ENCODE data around the gene CDH11.

Gene CDH11

DNA sequence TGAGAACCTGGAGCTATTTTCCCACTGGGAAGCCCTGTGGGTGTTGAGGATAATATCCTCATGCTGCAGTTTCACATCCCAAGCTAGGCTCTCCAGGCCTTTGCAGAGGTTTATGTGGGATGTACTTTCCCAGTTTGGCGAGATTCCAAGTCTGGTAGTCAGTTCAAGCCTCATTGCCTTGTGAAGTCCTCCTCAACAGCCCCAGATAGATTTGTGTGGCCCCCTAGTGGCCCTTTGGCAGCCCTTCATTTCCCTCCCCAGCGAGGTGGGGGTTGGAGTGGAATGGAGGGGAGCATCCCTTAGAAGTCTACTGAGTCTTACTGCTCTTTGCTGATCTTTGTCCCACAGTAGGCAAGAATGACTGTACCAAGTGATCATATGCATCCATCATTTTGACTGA is 137.9 kb downstream of the CDH11 start:
- H3K27ac ChIP-seq (ENCODE audit: low read length), result no peak overlapping the region
- H3K79me2 ChIP-seq (ENCODE audit: low read length), result no peaks in the 10 kb centered on the region
- no peak overlapping the region for H3K4me3 ChIP-seq (ENCODE audit: low read length)
- no peaks in the 10 kb centered on the region for H3K4me1 ChIP-seq (ENCODE audit: low read length)
- H3K9ac ChIP-seq (ENCODE audit: low read length), result no peak overlapping the region
- TF ChIP-seq, protein P1, sequence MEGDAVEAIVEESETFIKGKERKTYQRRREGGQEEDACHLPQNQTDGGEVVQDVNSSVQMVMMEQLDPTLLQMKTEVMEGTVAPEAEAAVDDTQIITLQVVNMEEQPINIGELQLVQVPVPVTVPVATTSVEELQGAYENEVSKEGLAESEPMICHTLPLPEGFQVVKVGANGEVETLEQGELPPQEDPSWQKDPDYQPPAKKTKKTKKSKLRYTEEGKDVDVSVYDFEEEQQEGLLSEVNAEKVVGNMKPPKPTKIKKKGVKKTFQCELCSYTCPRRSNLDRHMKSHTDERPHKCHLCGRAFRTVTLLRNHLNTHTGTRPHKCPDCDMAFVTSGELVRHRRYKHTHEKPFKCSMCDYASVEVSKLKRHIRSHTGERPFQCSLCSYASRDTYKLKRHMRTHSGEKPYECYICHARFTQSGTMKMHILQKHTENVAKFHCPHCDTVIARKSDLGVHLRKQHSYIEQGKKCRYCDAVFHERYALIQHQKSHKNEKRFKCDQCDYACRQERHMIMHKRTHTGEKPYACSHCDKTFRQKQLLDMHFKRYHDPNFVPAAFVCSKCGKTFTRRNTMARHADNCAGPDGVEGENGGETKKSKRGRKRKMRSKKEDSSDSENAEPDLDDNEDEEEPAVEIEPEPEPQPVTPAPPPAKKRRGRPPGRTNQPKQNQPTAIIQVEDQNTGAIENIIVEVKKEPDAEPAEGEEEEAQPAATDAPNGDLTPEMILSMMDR (IDR thresholded peaks at IDR 0.05; ENCODE audit: low read depth, low read length), result peak; percentile 47
- no peak for TF ChIP-seq EZH2phosphoT487 (IDR thresholded peaks at IDR 0.05; ENCODE audit: low read depth)
- no peaks in the 10 kb centered on the region for H3K27me3 ChIP-seq (ENCODE audit: low read depth, low read length)
- H3K36me3 ChIP-seq (replicated peaks; ENCODE audit: low read depth, low read length), result no peaks in the 10 kb centered on the region
- H2AFZ ChIP-seq (ENCODE audit: low read depth, low read length), result no peak overlapping the region
- H3K9me3 ChIP-seq (ENCODE audit: insufficient read depth, low read length), result no peaks in the 10 kb centered on the region
- H4K20me1 ChIP-seq (ENCODE audit: insufficient read depth, low read length), result no peaks in the 10 kb centered on the region
- no peak overlapping the region for H3K4me2 ChIP-seq (ENCODE audit: low read length)

DNA sequence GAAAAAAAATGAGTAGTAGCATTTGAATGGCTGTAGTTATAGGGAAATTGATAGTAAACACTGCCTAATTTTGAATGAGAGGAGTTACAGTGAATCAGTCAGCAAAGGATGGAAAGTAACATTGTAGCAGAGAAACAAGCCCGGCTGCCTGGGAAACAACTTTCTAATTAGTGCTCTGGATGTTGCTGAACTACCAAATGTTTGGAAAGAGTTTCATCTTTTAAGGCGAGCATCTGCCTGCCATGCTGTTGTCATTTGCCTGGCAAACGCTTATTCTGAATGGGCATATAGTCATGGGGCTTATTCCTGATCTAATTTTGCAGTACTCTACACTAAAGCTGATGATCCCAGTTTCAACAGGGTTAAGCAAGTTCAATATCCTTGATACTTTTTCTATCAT is 138.6 kb downstream of the CDH11 start:
- Histone ChIP-seq H3K27me3 (ENCODE audit: low read depth, low read length) (no peaks in the 10 kb centered on the region), H3K9me3 (ENCODE audit: insufficient read depth, low read length) (no peaks in the 10 kb centered on the region), H3K27ac (ENCODE audit: low read length) (no peak overlapping the region), H2AFZ (ENCODE audit: low read depth, low read length) (no peak overlapping the region), H3K36me3 (replicated peaks; ENCODE audit: low read depth, low read length) (no peaks in the 10 kb centered on the region), H3K4me3 (ENCODE audit: low read length) (no peak overlapping the region), H3K4me2 (ENCODE audit: low read length) (no peak overlapping the region), H3K79me2 (ENCODE audit: low read length) (no peaks in the 10 kb centered on the region), H3K9ac (ENCODE audit: low read length) (no peak overlapping the region), H4K20me1 (ENCODE audit: insufficient read depth, low read length) (no peaks in the 10 kb centered on the region), H3K4me1 (ENCODE audit: low read length) (no peaks in the 10 kb centered on the region)
- no peak for TF ChIP-seq EZH2phosphoT487 (IDR thresholded peaks at IDR 0.05; ENCODE audit: low read depth)
- TF ChIP-seq, protein P1 (IDR thresholded peaks at IDR 0.05; ENCODE audit: low read depth, low read length), result no peak

DNA sequence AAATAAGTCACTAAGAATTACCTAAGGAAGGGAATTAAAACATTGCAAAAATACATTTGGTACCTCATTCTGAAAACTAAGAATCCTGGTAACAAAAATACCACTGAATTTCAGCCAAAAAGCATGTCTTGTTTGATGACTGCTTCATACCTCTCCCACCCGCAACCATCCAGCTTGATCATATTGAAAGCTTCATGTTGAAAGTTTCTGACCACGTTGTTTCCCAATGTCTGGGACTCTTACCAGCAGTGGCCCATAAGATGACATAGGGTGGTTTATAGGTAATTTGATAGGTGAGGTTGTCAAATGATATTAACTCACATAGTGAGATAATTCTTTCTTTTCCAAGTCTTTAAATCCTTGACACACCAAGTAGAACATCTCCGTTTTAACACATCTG is 139.3 kb downstream of the CDH11 start:
- no peak overlapping the region for H3K4me3 ChIP-seq (ENCODE audit: low read length)
- H3K9me3 ChIP-seq (ENCODE audit: insufficient read depth, low read length), result no peaks in the 10 kb centered on the region
- TF ChIP-seq, protein P1 (IDR thresholded peaks at IDR 0.05; ENCODE audit: low read depth, low read length), result no peak
- TF ChIP-seq EZH2phosphoT487 (IDR thresholded peaks at IDR 0.05; ENCODE audit: low read depth), result no peak
- no peak overlapping the region for H3K9ac ChIP-seq (ENCODE audit: low read length)
- no peaks in the 10 kb centered on the region for H3K4me1 ChIP-seq (ENCODE audit: low read length)
- H3K27me3 ChIP-seq (ENCODE audit: low read depth, low read length), result no peaks in the 10 kb centered on the region
- no peaks in the 10 kb centered on the region for H3K79me2 ChIP-seq (ENCODE audit: low read length)
- no peaks in the 10 kb centered on the region for H4K20me1 ChIP-seq (ENCODE audit: insufficient read depth, low read length)
- H3K4me2 ChIP-seq (ENCODE audit: low read length), result no peak overlapping the region
- no peak overlapping the region for H2AFZ ChIP-seq (ENCODE audit: low read depth, low read length)
- H3K36me3 ChIP-seq (replicated peaks; ENCODE audit: low read depth, low read length), result no peaks in the 10 kb centered on the region
- H3K27ac ChIP-seq (ENCODE audit: low read length), result no peak overlapping the region

DNA sequence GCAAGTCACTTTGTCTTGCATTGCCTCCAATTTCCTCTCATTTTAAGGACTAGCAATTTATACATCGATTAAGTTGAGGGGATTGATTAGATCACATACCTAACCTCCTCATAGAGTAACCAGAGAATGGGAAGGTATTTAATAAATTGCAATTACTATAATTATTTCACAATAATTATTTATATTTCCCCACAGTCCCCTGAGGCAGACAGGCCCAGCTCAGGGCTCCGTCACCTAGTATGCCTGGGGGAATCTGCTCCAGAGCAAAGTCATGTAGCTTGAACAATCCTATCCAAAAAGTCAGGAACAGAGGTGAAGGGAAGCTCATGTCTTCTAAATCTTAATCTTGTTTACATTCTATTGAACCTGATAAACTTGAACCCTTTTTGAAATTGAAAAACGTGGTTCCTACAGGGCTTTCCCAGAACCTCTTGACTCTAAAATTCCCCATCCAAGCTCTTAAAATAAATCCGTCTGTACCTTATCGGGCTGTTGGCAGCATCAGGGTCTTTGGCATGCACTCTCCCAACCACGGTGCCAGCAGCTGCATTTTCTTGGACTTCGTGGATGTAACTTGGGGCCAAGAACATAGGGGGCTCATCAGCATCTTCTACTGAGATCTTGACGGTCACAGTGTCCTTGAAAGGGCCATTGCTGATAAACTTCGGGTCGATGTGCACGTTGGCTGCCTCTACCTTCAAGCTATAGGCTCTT is 140.1 kb downstream of the CDH11 start:
- TF ChIP-seq, protein P1 (IDR thresholded peaks at IDR 0.05; ENCODE audit: low read depth, low read length), result no peak
- no peak for TF ChIP-seq EZH2phosphoT487 (IDR thresholded peaks at IDR 0.05; ENCODE audit: low read depth)
- H3K9ac ChIP-seq (ENCODE audit: low read length), result no peak overlapping the region
- H3K4me3 ChIP-seq (ENCODE audit: low read length), result no peak overlapping the region
- H2AFZ ChIP-seq (ENCODE audit: low read depth, low read length), result no peak overlapping the region
- H3K79me2 ChIP-seq (ENCODE audit: low read length), result no peaks in the 10 kb centered on the region
- H3K36me3 ChIP-seq (replicated peaks; ENCODE audit: low read depth, low read length), result no peaks in the 10 kb centered on the region
- no peaks in the 10 kb centered on the region for H4K20me1 ChIP-seq (ENCODE audit: insufficient read depth, low read length)
- no peak overlapping the region for H3K4me2 ChIP-seq (ENCODE audit: low read length)
- no peak overlapping the region for H3K27ac ChIP-seq (ENCODE audit: low read length)
- H3K9me3 ChIP-seq (ENCODE audit: insufficient read depth, low read length), result no peaks in the 10 kb centered on the region
- H3K4me1 ChIP-seq (ENCODE audit: low read length), result no peaks in the 10 kb centered on the region
- H3K27me3 ChIP-seq (ENCODE audit: low read depth, low read length), result no peaks in the 10 kb centered on the region
